ENCODE data around the gene TTF1. TPM values are rescaled to one million over a fixed set of nuclear protein-coding genes. Genes with fewer than 3 reads are reported as not detected.
A peak's percentile ranks its signal among the peaks of the same experiment; 100 is the strongest.

TTF1 gene
- total RNA-seq, 1 donor from 2014 or later = 28.6 TPM

DNA sequence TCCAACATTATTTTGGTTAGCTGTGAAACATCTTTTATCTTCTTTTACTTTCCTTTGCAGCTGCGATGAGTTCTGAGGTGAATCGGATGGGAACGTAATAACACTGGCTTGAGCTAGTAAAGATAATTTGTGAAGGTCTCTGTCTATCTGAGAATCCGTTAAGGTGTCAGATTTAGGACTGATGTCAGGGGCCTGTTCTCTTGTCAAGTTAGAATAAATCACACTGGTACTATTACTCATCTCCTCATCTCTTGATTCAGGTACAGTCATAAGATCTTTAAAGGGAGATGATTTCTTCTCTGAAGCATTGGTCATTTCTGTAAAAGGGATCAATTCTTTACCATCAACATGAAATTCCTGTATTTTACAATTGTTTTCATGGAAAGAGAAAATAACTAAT is 78.1 kb downstream of the TTF1 start:
- Mint-ChIP-seq H3K4me3 (no peak overlapping the region), H3K36me3 (peaks cover 56% of the 10 kb centered on the region), H3K4me1 (no peaks in the 10 kb centered on the region), H3K27me3 (ENCODE audit: insufficient read depth, low read depth) (no peaks in the 10 kb centered on the region), H3K27ac (no peak overlapping the region), H3K9me3 (no peaks in the 10 kb centered on the region)
- Histone ChIP-seq H4K20me1 (ENCODE audit: low read depth) (no peaks in the 10 kb centered on the region), H3K27ac (no peak overlapping the region), H3K9ac (no peak overlapping the region), H3K36me3 (peaks cover 41% of the 10 kb centered on the region), H3K79me2 (ENCODE audit: low read depth) (peaks cover 9% of the 10 kb centered on the region), H2AFZ (replicated peaks) (no peak overlapping the region), H3F3A (ENCODE audit: low read depth) (no peaks in the 10 kb centered on the region), H3K4me3 (no peak overlapping the region), H3K9me3 (ENCODE audit: low read depth) (no peaks in the 10 kb centered on the region), H3K4me2 (no peak overlapping the region), H3K27me3 (no peaks in the 10 kb centered on the region), H3K4me1 (no peaks in the 10 kb centered on the region)
- DNase-seq (ENCODE audit: low spot score) = no peak
- TF ChIP-seq, protein P1, sequence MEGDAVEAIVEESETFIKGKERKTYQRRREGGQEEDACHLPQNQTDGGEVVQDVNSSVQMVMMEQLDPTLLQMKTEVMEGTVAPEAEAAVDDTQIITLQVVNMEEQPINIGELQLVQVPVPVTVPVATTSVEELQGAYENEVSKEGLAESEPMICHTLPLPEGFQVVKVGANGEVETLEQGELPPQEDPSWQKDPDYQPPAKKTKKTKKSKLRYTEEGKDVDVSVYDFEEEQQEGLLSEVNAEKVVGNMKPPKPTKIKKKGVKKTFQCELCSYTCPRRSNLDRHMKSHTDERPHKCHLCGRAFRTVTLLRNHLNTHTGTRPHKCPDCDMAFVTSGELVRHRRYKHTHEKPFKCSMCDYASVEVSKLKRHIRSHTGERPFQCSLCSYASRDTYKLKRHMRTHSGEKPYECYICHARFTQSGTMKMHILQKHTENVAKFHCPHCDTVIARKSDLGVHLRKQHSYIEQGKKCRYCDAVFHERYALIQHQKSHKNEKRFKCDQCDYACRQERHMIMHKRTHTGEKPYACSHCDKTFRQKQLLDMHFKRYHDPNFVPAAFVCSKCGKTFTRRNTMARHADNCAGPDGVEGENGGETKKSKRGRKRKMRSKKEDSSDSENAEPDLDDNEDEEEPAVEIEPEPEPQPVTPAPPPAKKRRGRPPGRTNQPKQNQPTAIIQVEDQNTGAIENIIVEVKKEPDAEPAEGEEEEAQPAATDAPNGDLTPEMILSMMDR (IDR thresholded peaks at IDR 0.05) = no peak
- TF ChIP-seq EZH2 (IDR thresholded peaks at IDR 0.05) (no peak), EZH2phosphoT487 (IDR thresholded peaks at IDR 0.05) (no peak)

DNA sequence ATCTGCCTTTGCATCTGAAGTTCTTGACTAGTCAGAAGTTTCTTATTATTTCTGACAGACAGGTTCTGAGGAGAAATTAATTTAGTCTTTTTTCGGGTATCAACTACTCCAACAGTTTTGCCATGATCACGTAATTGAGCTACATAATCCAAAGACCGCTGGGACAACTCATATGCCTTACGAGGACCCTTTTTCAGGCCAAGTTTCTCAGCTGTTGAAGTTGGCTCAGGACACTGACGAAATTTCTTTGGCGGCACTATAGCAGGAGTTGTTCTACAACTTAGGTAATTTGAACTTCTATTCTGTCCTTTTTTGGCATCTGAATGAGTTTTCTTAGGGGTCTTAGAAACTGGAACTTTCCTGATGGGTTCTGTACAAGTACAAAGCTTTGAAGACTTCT is 79.1 kb downstream of the TTF1 start:
- no peak overlapping the region for H2AFZ ChIP-seq (replicated peaks)
- H3K9ac ChIP-seq = no peak overlapping the region
- no peaks in the 10 kb centered on the region for H3F3A ChIP-seq (ENCODE audit: low read depth)
- no peak overlapping the region for H3K4me2 ChIP-seq
- TF ChIP-seq, protein P1 (IDR thresholded peaks at IDR 0.05) = no peak
- Mint-ChIP-seq H3K27ac (no peak overlapping the region), H3K9me3 (no peaks in the 10 kb centered on the region), H3K27me3 (ENCODE audit: insufficient read depth, low read depth) (no peaks in the 10 kb centered on the region), H3K36me3 (peaks cover 56% of the 10 kb centered on the region), H3K4me3 (no peak overlapping the region), H3K4me1 (no peaks in the 10 kb centered on the region)
- H3K27me3 ChIP-seq = no peaks in the 10 kb centered on the region
- peaks cover 19% of the 10 kb centered on the region for H3K79me2 ChIP-seq (ENCODE audit: low read depth)
- H3K36me3 ChIP-seq = peaks cover 41% of the 10 kb centered on the region
- H3K4me3 ChIP-seq = no peak overlapping the region
- no peak overlapping the region for H3K27ac ChIP-seq
- no peaks in the 10 kb centered on the region for H3K9me3 ChIP-seq (ENCODE audit: low read depth)
- no peaks in the 10 kb centered on the region for H4K20me1 ChIP-seq (ENCODE audit: low read depth)
- no peak for DNase-seq (ENCODE audit: low spot score)
- no peaks in the 10 kb centered on the region for H3K4me1 ChIP-seq

Small RNA genes within 50 kb of the gene (small RNA-seq; reads per million reads assigned to genes)
- 0.30 reads per million, percentile 25 among the genes with 10 or more reads in this experiment for gene RNU5D-2P

Other genes with a start within 250 kb of the TTF1 start
- gene NTNG2, start 244.8 kb downstream of the TTF1 start, total RNA-seq (ENCODE audit: low replicate concordance) = 1.0 and 1.2 TPM in 2 replicates
- gene SETX, start 51.9 kb downstream of the TTF1 start, total RNA-seq (ENCODE audit: low replicate concordance) = 36.0 and 49.7 TPM in 2 replicates
- 1.8 and 3.6 TPM in 2 replicates for gene CFAP77, start 3.4 kb upstream of the TTF1 start, total RNA-seq (ENCODE audit: low replicate concordance)
- 1.0 and 3.1 TPM in 2 replicates for gene BARHL1, start 175.8 kb upstream of the TTF1 start, total RNA-seq (ENCODE audit: low replicate concordance)

Data from neural progenitor cell (in vitro differentiated cells).